Measurements from ENCODE around the gene SLC37A1.

Gene SLC37A1

DNA sequence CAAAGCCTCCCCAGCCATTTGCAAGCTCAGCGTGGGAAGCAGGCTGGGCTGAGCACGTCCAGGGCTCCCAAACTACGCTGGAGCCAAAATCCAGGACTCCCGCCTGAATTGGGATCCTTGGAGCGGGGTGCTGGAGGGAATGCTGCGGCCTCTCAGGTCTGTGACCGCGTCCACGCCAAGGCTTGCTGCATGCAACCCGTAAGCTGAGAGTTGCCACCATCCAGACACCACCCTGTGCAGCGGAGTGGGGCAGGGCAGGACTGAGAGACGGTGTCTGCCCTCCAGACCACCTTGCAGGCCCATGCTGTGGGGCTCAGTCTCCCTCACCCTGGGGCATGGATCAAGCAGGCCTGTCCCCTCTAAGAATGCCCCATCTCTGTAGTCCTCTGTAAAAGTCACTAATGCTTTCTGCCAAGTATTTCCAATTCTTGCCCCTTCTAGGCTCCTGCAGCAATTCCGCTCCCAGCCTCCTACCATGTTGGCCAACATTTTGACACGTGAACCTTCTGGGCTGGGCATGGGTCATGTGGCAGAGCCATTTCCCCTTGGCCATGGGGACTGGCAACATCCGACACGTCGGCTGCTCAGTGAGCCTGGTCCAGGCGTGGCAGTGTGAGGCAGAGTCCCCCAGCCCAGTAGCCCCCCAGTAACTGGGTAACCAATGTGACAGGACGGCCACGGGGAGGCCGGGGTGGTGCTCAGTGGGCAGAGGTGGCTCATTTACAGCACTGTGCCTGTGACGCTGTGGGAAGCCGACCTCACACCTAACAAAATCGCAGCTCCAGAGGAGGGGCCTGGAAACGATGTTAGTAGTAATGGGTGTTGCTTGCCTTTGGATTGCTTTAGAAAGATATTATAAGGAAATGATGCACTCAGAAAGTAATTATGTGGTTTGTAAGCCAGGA is 81.9 kb downstream of the SLC37A1 start:
- H3K9me3 ChIP-seq (ENCODE audit: insufficient read depth, low read length): no peaks in the 10 kb centered on the region
- TF ChIP-seq, protein P1, sequence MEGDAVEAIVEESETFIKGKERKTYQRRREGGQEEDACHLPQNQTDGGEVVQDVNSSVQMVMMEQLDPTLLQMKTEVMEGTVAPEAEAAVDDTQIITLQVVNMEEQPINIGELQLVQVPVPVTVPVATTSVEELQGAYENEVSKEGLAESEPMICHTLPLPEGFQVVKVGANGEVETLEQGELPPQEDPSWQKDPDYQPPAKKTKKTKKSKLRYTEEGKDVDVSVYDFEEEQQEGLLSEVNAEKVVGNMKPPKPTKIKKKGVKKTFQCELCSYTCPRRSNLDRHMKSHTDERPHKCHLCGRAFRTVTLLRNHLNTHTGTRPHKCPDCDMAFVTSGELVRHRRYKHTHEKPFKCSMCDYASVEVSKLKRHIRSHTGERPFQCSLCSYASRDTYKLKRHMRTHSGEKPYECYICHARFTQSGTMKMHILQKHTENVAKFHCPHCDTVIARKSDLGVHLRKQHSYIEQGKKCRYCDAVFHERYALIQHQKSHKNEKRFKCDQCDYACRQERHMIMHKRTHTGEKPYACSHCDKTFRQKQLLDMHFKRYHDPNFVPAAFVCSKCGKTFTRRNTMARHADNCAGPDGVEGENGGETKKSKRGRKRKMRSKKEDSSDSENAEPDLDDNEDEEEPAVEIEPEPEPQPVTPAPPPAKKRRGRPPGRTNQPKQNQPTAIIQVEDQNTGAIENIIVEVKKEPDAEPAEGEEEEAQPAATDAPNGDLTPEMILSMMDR (IDR thresholded peaks at IDR 0.05; ENCODE audit: insufficient read depth, low read length, poor library complexity, severe bottlenecking): no peak
- no peak for TF ChIP-seq EZH2phosphoT487 (conservative IDR thresholded peaks at IDR 0.05; ENCODE audit: low read length)
- H3K36me3 ChIP-seq (ENCODE audit: low read length): no peaks in the 10 kb centered on the region
- H4K20me1 ChIP-seq (ENCODE audit: low read depth, low read length): no peaks in the 10 kb centered on the region
- H3K4me2 ChIP-seq (ENCODE audit: low read depth, low read length, poor library complexity, severe bottlenecking): no peak overlapping the region
- H3F3A ChIP-seq (ENCODE audit: insufficient read depth): no peaks in the 10 kb centered on the region
- H3K9me2 ChIP-seq (replicated peaks; ENCODE audit: insufficient read depth, low read length): no peaks in the 10 kb centered on the region
- no peak overlapping the region for H3K27ac ChIP-seq (ENCODE audit: low read depth, low read length)
- H3K79me2 ChIP-seq (ENCODE audit: insufficient read depth, low read length): no peaks in the 10 kb centered on the region
- H3K4me3 ChIP-seq (ENCODE audit: insufficient read depth, low read length, poor library complexity, severe bottlenecking): no peak overlapping the region
- no peaks in the 10 kb centered on the region for H3K27me3 ChIP-seq (ENCODE audit: low read length)
- H3K9ac ChIP-seq (ENCODE audit: low read length): no peak overlapping the region
- H2AFZ ChIP-seq (ENCODE audit: low read depth, low read length, severe bottlenecking): no peak overlapping the region

DNA sequence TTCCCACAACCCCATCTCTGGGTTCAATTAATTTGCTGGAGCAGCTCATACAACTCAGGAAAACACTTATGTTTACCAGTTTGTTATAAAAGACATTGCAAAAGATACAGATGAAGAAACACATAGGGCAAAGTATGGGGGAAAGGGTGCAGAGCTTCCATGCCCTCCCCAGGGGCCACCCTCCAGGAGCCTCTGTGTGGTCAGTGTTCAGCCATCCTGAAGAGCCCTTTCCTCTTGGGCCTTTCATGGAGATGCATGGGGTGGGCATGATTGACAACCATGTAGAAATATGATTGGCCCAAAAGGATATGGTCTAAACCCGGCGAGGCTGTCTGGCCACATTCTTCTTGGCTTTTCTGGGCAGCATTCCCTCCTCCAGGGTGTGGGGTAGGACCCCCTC is 83.0 kb downstream of the SLC37A1 start:
- H3K9me3 ChIP-seq (ENCODE audit: insufficient read depth, low read length): no peaks in the 10 kb centered on the region
- H3K4me2 ChIP-seq (ENCODE audit: low read depth, low read length, poor library complexity, severe bottlenecking): no peak overlapping the region
- H3K27ac ChIP-seq (ENCODE audit: low read depth, low read length): no peak overlapping the region
- H3K4me3 ChIP-seq (ENCODE audit: insufficient read depth, low read length, poor library complexity, severe bottlenecking): no peak overlapping the region
- no peaks in the 10 kb centered on the region for H3K36me3 ChIP-seq (ENCODE audit: low read length)
- H3K9me2 ChIP-seq (replicated peaks; ENCODE audit: insufficient read depth, low read length): no peaks in the 10 kb centered on the region
- no peak overlapping the region for H3K9ac ChIP-seq (ENCODE audit: low read length)
- H3K79me2 ChIP-seq (ENCODE audit: insufficient read depth, low read length): no peaks in the 10 kb centered on the region
- H4K20me1 ChIP-seq (ENCODE audit: low read depth, low read length): no peaks in the 10 kb centered on the region
- TF ChIP-seq EZH2phosphoT487 (conservative IDR thresholded peaks at IDR 0.05; ENCODE audit: low read length): no peak
- TF ChIP-seq, protein P1 (IDR thresholded peaks at IDR 0.05; ENCODE audit: insufficient read depth, low read length, poor library complexity, severe bottlenecking): no peak
- no peak overlapping the region for H2AFZ ChIP-seq (ENCODE audit: low read depth, low read length, severe bottlenecking)
- H3K27me3 ChIP-seq (ENCODE audit: low read length): no peaks in the 10 kb centered on the region
- H3F3A ChIP-seq (ENCODE audit: insufficient read depth): no peaks in the 10 kb centered on the region

- Histone ChIP-seq H3K4me3 (ENCODE audit: insufficient read depth, low read length, poor library complexity, severe bottlenecking) (no peak overlapping the region), H3K79me2 (ENCODE audit: insufficient read depth, low read length) (no peaks in the 10 kb centered on the region), H3F3A (ENCODE audit: insufficient read depth) (no peaks in the 10 kb centered on the region), H3K9me2 (replicated peaks; ENCODE audit: insufficient read depth, low read length) (no peaks in the 10 kb centered on the region), H3K4me2 (ENCODE audit: low read depth, low read length, poor library complexity, severe bottlenecking) (no peak overlapping the region), H2AFZ (ENCODE audit: low read depth, low read length, severe bottlenecking) (no peak overlapping the region), H3K36me3 (ENCODE audit: low read length) (no peaks in the 10 kb centered on the region), H4K20me1 (ENCODE audit: low read depth, low read length) (no peaks in the 10 kb centered on the region), H3K9me3 (ENCODE audit: insufficient read depth, low read length) (no peaks in the 10 kb centered on the region), H3K9ac (ENCODE audit: low read length) (no peak overlapping the region), H3K27ac (ENCODE audit: low read depth, low read length) (no peak overlapping the region), H3K27me3 (ENCODE audit: low read length) (no peaks in the 10 kb centered on the region)
- TF ChIP-seq, protein P1 (IDR thresholded peaks at IDR 0.05; ENCODE audit: insufficient read depth, low read length, poor library complexity, severe bottlenecking): no peak
- TF ChIP-seq EZH2phosphoT487 (conservative IDR thresholded peaks at IDR 0.05; ENCODE audit: low read length): no peak
Observed at GRCh38 chr21:42597487-42598158, 84.0 kb downstream of the SLC37A1 start.
